Tibial nerve (tissue), 4 donors: Measurements from ENCODE around the gene CKAP4.

Experiments used
- CTCF ChIP-seq, 5 experiments: fragments of 200-600 bp in 3 of 5; fragments of 450-650 bp in 2 of 5; sonication (generic) in 3 of 5; IDR thresholded peaks; one replicate each; pipeline ENCODE4 v1.5.1; 2016 to 2019; ENCODE audit warnings: antibody characterized with exemption in 5 of 5, mild to moderate bottlenecking in 3 of 5, moderate library complexity in 2 of 5
- EP300 ChIP-seq, 2 donors: sonication (generic); formaldehyde crosslinking; IDR thresholded peaks; one replicate each; pipeline ENCODE4 v1.6.1; 2017; ENCODE audit warnings: antibody characterized with exemption in 2 of 2, mild to moderate bottlenecking in 1 of 2

GRCh38 chr12:106205208-106206069, 42.4 kb downstream of the CKAP4 start:
- no peak for TF ChIP-seq CTCF (IDR thresholded peaks at IDR 0.05)
- no peak for TF ChIP-seq EP300 (IDR thresholded peaks at IDR 0.05)
